IPS-20b (cell line): ENCODE data around the gene ITGA11.

Source experiments
- H3K27ac ChIP-seq: one replicate; pipeline ENCODE4 v1.5.1; 2013; ENCODE audit warnings: low read length
- H3K27me3 ChIP-seq: 2 replicates; pipeline ENCODE4 v1.6.1; 2013; ENCODE audit warnings: mild to moderate bottlenecking, low read length, inconsistent platforms; ENCODE audit not compliant: insufficient read depth
- H3K36me3 ChIP-seq: 2 replicates; pipeline ENCODE4 v1.6.1; 2013; ENCODE audit warnings: low read depth, mild to moderate bottlenecking, inconsistent platforms, low read length, moderate library complexity; ENCODE audit not compliant: insufficient read depth
- H3K4me1 ChIP-seq: 2 replicates; pipeline ENCODE4 v1.6.1; 2013; ENCODE audit warnings: mild to moderate bottlenecking, control low read depth, inconsistent platforms, low read length, moderate library complexity; ENCODE audit not compliant: insufficient read depth
- H3K4me3 ChIP-seq: 2 replicates; pipeline ENCODE4 v1.5.1; 2013; ENCODE audit warnings: mild to moderate bottlenecking, low read length, inconsistent platforms
- H3K9ac ChIP-seq: 2 replicates; pipeline ENCODE4 v1.6.1; 2013; ENCODE audit warnings: low read depth, mild to moderate bottlenecking, inconsistent platforms, low read length, moderate library complexity
- H3K9me3 ChIP-seq: 2 replicates; pipeline ENCODE4 v1.6.1; 2013; ENCODE audit warnings: mild to moderate bottlenecking, low read depth, low read length, inconsistent platforms; ENCODE audit not compliant: insufficient read depth

Gene ITGA11

GRCh38 chr15:68391121-68391520 is 40.8 kb downstream of the ITGA11 start:
- Histone ChIP-seq H3K9ac (no peak overlapping the region), H3K9me3 (no peaks in the 10 kb centered on the region), H3K36me3 (no peaks in the 10 kb centered on the region), H3K4me1 (no peaks in the 10 kb centered on the region), H3K27me3 (peaks cover 10% of the 10 kb centered on the region; the same call in 1 of the 2 replicates), H3K27ac (no peak overlapping the region), H3K4me3 (no peak overlapping the region)

- peaks cover 10% of the 10 kb centered on the region; the same call in 1 of the 2 replicates for H3K27me3 ChIP-seq
- H3K9ac ChIP-seq, result no peak overlapping the region
- H3K9me3 ChIP-seq, result no peaks in the 10 kb centered on the region
- no peaks in the 10 kb centered on the region for H3K36me3 ChIP-seq
- H3K4me1 ChIP-seq, result no peaks in the 10 kb centered on the region
- H3K27ac ChIP-seq, result no peak overlapping the region
- no peak overlapping the region for H3K4me3 ChIP-seq
Measured at GRCh38 chr15:68389936-68390817, 41.8 kb downstream of the ITGA11 start.

DNA sequence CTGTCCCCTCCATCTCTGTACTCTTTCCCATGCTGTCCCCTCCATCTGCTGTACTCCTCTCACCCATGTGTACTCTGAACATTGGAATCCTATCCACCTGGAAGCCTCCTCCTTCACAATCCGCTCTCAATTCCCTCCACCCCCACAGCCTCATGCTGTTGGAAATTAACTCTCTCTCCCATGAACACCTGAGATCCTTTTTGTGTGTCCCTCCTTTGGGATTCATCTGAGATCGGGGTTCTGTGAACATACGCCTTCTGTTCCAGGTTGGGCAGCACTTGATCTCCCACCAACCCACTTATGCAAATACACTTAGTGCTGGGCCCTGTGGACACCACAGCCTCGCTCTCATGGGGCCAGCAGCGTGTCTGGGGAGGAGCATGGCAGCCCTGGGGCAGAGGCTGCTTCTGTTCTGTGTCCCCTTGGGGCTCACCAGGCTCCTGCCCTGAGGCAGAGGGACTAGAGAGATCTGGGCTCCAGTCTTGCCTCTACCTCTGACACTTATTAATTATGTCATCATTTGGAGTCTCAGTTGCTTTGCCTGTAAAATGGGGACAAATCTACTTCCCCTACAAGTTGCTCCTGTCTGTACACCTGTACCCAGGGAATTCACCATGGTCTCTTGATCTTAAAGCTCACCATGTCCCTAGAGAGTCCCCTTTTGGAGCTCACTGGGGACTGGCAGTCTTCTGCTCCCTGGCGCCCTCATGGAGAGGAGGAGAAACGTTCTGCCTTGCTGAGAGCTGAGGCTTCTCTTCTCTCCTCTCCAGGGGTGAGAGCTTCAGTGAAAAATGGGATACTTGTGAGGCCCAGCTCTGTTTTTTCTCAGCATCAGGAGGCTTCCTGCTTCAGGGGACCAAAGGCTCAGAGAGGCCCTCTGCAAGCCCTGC is 42.7 kb downstream of the ITGA11 start:
- peaks cover 10% of the 10 kb centered on the region; the same call in 1 of the 2 replicates for H3K27me3 ChIP-seq
- H3K36me3 ChIP-seq, result no peaks in the 10 kb centered on the region
- H3K9me3 ChIP-seq, result no peaks in the 10 kb centered on the region
- H3K4me1 ChIP-seq, result no peaks in the 10 kb centered on the region
- no peak overlapping the region for H3K4me3 ChIP-seq
- no peak overlapping the region for H3K9ac ChIP-seq
- no peak overlapping the region for H3K27ac ChIP-seq

DNA sequence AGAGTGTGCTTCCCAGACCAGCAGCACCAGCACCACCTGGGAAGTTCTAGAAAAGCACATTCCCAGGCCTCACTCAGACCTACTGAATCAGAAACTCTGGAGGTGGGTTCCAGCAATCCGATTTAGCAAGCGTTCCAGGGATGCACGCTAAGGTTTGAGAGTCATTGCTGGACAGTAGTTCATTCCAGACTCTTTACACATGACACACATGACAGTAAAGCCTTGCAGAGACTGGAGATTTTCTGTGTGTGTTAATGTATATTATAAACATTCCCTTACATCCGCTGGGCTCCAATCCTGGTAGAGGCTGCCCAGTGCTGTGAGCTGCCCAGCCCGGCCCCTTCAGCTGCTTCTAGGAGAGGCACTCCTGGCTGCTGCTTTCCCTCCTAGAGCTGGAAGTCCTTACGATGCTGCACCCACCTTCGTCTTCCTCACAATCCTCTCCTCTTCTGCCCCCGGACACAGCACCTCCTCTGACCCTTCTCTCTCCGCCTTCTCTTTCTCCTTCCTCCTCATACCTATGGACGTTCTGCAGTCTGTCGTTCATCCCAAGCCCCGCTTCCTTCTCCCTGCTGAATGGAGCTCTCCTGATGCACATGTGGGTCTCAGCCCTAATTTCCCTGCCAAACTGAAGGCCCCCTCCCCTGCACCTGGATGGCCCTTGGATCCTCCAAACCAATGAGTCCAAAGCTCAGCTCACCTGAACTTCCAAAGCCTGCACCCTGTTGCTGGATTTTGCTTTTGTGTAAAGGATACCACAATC is 44.4 kb downstream of the ITGA11 start:
- Histone ChIP-seq H3K27ac (no peak overlapping the region), H3K36me3 (no peaks in the 10 kb centered on the region), H3K9me3 (no peaks in the 10 kb centered on the region), H3K4me1 (no peaks in the 10 kb centered on the region), H3K4me3 (no peak overlapping the region), H3K9ac (no peak overlapping the region), H3K27me3 (peaks cover 10% of the 10 kb centered on the region; the same call in 1 of the 2 replicates)

DNA sequence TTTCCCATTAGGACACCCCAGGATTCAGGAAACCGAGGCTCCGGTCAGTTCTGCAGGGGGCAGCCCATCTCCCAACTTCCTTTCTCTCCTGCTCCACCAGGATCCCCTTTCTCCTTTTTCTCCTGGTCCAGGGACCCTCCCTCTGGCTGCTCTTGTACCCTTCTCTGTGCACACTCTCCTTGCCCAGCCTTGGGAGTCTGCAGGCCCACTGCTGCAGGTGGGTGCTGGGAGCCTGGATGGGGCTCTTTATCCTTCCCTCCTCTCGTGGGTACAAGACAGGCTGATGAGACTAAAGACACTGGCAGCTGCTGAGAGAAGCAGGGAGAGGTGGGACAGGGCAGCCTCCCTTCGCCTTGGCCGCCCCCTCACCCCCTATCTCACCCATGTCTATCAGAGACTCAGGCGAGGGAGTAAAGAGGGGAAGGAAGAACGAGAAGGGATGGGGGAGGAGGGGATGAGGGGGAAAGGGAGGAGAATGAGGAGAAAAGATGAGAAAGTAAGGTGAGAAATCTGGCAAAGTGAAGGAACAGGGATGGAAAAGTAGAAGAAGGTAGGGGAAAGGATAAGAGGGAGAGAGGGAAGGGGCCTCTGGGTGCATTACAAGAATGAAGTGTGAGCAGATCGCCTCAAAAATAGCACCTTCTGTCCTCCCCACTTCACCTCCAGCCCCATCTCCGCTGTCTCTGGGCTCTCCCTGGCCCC is 45.2 kb downstream of the ITGA11 start:
- no peaks in the 10 kb centered on the region for H3K4me1 ChIP-seq
- H3K27ac ChIP-seq, result no peak overlapping the region
- H3K9ac ChIP-seq, result no peak overlapping the region
- no peak overlapping the region for H3K4me3 ChIP-seq
- no peaks in the 10 kb centered on the region for H3K9me3 ChIP-seq
- H3K27me3 ChIP-seq, result peaks cover 10% of the 10 kb centered on the region; the same call in 1 of the 2 replicates
- H3K36me3 ChIP-seq, result no peaks in the 10 kb centered on the region

DNA sequence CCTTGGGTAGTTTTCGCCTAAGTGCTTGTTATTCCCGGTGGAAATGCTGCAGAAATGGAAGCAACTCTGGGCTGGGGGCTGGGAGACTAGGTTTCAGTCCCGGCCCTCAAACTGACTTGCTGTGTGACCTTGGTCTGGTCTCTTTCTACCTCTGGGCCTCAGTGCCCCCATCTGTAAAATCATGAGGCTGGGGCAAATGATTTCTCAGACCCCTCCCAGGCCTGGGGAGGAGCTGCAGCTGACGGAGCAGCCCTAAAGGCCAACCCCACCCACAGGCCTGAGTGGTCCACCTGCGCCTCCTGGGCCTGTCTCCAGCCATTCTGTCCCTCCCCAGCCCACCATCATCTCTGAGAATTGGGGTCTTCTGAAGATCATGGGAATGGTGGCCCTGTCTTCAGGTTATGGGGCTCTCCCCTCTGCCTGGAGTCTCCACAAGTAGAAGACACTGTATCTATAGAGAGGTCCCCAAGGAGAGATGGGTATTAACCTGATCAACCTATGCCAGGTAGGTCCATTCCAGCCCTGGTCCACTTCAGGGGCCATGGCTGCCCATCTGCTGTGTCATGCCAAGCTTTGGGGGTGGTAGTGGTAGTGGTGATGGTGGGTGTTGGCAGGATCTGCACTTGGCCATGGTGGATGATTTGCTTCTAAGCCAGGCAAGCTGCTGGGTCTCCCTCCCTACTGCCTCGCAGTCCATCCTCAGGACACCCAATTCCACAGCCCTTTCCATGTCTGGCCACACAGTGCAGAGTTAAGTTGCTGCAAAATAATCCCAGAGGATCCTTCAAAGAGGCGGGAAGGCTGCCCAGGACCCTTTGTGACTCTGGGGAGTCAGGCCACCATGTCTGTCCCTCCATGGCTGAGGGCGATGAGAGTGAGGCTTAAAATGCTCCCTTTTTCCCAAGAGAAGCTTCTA is 46.0 kb downstream of the ITGA11 start:
- Histone ChIP-seq H3K27ac (no peak overlapping the region), H3K4me3 (no peak overlapping the region), H3K9ac (no peak overlapping the region), H3K9me3 (no peaks in the 10 kb centered on the region), H3K4me1 (no peaks in the 10 kb centered on the region), H3K36me3 (no peaks in the 10 kb centered on the region), H3K27me3 (peaks cover 10% of the 10 kb centered on the region; the same call in 1 of the 2 replicates)

GRCh38 chr15:68385240-68385561 is 46.8 kb downstream of the ITGA11 start:
- Histone ChIP-seq H3K9ac (no peak overlapping the region), H3K27me3 (peaks cover 10% of the 10 kb centered on the region; the same call in 1 of the 2 replicates), H3K4me1 (no peaks in the 10 kb centered on the region), H3K36me3 (no peaks in the 10 kb centered on the region), H3K27ac (no peak overlapping the region), H3K9me3 (no peaks in the 10 kb centered on the region), H3K4me3 (no peak overlapping the region)

DNA sequence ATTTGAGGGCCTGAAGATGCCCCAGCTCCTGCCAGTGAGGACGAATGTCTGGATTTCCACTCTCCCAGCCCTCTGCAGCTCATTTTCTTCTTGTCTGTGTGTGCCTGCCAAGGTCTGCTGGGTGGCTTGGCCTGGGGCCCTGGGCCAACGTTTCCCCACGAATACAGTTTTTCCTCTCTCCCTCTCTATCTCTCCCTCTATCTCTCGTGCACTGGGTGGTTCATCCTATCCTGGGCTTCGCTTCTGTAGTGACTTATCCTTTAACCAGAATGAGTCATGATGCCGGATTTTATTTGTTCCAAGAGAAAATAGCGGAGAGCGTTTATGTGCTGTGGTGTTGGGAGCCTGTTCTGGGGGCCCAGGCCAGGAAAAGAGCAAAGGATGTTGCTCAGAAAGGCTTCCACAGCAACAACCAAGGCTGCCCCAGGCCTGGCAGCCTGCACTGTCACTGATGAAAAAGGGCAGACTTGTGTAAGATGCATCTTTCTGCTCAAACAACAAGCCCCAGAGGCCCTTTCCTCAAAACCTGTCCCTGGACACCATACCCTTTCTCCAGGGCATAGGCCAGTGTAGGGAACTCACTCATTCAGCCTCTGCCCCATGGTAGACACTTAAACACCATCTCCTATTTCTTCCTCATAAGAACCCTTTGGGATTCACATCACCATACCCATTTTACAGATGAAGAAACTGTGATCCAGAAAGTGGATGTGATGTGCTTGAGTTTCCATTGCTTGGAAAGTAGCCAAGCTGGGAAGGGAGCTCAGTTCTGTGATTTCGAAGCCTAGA is 47.3 kb downstream of the ITGA11 start:
- Histone ChIP-seq H3K27ac (no peak overlapping the region), H3K36me3 (no peaks in the 10 kb centered on the region), H3K4me1 (no peaks in the 10 kb centered on the region), H3K9me3 (no peaks in the 10 kb centered on the region), H3K9ac (no peak overlapping the region), H3K4me3 (no peak overlapping the region), H3K27me3 (peaks cover 10% of the 10 kb centered on the region; the same call in 1 of the 2 replicates)

DNA sequence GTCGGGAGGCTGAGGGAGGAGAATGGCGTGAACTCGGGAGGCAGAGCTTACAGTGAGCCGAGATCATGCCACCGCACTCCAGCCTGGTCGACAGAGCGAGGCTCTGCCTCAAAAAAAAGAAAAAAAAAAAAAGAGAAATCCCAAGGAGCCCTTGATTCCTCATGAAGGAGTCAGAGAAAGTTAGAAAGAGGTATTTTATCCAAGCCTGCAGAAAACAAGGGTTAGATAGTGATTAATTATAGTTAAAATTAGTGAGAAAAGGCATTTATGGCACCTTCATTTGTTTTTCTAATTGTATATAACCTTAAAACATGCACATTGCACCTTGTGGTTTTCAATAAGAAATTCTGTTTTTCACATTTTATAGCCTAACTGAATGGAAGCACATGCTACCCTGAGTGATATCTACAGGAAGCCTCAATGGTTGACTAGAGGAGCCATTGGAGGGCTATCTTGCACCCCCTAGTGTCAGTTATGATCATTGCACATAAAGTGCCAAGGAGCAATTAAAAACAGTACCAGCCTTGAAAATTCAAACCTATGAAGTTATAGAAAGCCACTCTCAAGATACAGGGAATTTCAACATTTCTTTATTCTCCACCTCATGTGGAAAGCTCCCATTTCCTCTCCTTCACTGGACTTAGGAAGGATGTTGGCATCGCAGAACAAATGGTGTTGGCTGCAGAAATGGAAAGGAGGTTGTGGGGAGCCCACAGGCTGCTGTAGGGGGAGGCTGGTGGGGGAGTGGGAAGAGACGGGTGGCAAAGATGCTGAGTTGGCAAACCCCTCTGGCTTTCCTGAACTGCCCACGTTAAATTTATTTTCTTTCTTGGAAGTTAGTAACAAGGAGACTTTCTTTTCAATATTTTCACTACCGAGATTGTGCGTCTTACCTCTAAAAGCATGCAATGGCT is 48.5 kb downstream of the ITGA11 start:
- Histone ChIP-seq H3K9me3 (no peaks in the 10 kb centered on the region), H3K36me3 (no peaks in the 10 kb centered on the region), H3K27me3 (peaks cover 8% of the 10 kb centered on the region; the same call in 1 of the 2 replicates), H3K4me1 (no peaks in the 10 kb centered on the region), H3K9ac (no peak overlapping the region), H3K27ac (no peak overlapping the region), H3K4me3 (no peak overlapping the region)
